LHCN-M2 (cell line): ENCODE measurements around the gene ASTN2. TPM values are rescaled to one million over a fixed set of nuclear protein-coding genes. Genes with fewer than 3 reads are reported as not detected.

Experiments used
- DNase-seq: peaks from one replicate; pipeline ENCODE4 v3.0.0-alpha.2; 2012; ENCODE audit warnings: low read depth
- total RNA-seq: library from RNA; depleted of rRNA; stranded (reverse); fragments of >200 nt; gene quantifications from 2 replicates; pipeline ENCODE4 v1.2.3, GENCODE V29; 2014

Gene ASTN2
- total RNA-seq, 1 experiment from 2014 or later = 11.8 TPM

- no peak for DNase-seq
These were observed 448.7 kb downstream of the ASTN2 start for GRCh38 chr9:116966199-116966598.

GRCh38 chr9:116964258-116964657 lies 450.6 kb downstream of the ASTN2 start:
- DNase-seq = no peak

DNA sequence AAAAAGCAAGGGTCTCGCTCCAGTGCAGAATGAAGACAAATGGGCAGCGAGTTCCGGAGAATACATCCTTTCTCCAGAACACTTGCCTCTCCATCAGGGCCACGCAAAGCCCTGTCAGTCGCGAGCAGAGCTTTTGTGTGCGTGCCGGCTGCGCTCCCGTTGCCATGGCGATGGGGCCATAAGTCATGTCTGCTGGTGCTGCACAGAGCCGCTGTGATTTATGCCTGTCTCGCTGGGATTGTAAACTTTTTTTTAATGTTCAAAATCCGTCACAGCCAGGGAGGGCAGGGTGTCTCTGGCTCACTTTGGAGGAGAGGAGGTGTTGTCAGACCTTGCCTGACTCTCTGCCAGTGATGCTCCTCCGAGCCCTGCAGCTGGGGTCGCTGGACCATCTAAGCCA lies 455.0 kb downstream of the ASTN2 start:
- DNase-seq = no peak

DNA sequence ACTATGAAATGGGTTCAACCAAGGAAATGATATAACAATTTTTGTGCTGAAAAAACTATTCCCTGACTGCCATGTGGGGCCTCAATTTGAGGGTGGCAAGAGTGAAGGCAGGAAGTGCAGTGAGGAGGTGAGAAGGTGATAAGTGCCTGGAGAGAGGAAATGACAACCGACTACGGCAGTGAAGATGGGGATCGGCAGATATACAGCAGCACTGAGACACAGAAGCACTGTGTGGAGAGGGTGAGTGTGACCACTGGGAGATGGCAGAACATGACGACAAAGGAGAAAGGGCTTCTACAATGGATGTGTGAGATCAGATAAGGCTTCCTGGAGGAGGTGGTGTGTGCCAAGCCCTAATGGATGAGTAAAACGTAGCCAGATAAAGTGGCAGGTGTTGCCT lies 456.0 kb downstream of the ASTN2 start:
- DNase-seq = no peak

DNA sequence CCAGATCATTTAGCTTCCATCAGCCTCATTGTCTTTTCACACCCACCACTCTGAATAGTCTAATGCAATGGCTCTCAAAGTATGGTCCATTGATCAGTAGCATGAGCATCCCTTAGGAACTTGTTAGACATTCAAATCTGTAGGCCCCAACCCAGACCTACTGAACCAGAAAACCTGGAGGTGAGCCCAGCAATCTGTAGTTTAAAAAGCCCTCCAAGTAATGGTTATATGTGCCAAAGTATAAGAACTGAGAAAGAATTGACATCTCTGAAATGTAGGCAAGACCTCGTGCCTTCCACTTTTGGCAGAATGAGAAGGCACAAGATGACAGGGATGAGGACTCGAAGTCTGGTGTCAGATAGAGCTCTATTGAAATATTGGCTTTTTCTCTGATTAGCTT lies 460.1 kb downstream of the ASTN2 start:
- no peak for DNase-seq

- no peak for DNase-seq
These were observed 461.6 kb downstream of the ASTN2 start for GRCh38 chr9:116953271-116953670.

- DNase-seq = no peak
These were observed 462.4 kb downstream of the ASTN2 start for GRCh38 chr9:116952436-116952810.

DNA sequence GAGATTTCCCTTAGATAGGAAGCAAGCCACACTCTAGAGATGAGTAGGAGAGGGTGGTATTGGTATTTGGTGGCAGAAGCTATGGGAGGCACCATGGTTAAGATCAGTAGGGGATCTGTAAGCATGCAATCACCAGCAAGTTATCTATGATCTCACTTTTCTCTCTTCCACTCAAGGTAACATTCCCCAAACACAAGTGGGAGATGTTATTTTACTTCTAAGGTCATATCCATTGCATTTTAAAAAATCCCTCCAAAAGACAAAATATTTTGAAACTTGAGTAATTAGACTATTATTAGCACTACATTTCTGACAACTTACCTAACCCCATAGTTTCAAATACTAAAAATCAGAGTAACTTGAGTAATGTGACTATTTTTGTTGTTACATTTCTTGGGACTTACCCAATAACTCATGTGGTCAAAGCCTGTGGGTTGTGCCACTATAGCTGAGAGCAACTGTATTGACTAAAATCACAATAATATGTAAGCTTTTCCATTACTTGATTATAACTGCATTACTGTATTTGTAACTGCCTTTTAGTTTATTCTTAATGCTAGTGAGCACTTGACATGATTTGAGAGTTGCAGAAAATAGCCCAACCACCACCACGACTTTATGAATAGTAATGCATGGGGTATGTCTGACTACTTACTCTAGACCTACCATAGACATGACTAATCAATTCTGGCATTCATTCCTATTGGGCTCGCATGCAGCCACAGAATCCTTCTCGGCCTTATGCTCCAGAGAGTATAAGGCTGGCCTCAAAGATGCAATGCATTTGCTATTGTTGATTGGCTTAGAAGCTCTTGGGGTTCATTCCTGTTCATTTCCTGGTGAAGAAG lies 463.0 kb downstream of the ASTN2 start:
- peak; percentile 19 for DNase-seq

GRCh38 chr9:116945817-116946216 lies 469.0 kb downstream of the ASTN2 start:
- no peak for DNase-seq

DNA sequence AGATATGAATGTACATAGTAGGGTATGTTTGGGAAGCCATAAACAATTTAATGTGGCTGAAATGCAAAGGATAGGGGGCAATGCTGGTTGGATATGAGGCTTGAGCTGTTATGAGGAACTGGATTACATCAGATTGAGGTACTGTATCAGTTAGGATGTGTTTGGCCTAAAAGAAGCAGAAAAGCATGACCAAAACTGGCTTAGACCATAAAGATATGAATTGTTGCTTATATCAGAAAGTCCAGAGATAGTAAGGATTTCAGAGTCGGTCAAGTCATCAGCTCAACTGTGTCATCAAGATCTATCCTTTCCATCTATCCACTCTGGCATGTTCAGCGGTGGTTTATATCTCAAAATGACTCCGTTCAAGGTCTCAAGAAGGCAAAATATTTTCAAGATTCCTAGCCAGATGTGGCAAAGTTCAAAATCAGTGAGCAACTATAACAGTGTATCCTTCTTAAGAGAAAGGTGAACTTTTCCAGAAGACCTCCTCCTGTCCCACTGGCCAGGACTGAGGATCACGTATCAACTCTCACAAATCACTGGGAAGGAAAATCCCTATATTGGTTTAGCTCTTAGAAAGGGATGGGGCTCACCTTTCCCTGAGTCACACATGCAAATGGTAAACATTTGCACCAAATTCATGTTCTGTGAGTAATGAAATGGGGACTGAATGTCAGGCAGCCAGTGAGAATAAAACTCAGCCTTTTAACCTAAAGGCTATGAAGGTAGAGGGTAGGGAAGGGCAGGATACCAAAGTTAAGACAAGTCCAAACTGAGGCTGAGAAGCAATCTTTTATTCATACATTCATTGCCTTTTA lies 469.9 kb downstream of the ASTN2 start:
- DNase-seq = no peak

- no peak for DNase-seq
These were observed 470.9 kb downstream of the ASTN2 start for GRCh38 chr9:116943970-116944369.

- DNase-seq = no peak
These were observed 472.2 kb downstream of the ASTN2 start for GRCh38 chr9:116942593-116943061.

GRCh38 chr9:116941266-116941665 lies 473.6 kb downstream of the ASTN2 start:
- DNase-seq = no peak

DNA sequence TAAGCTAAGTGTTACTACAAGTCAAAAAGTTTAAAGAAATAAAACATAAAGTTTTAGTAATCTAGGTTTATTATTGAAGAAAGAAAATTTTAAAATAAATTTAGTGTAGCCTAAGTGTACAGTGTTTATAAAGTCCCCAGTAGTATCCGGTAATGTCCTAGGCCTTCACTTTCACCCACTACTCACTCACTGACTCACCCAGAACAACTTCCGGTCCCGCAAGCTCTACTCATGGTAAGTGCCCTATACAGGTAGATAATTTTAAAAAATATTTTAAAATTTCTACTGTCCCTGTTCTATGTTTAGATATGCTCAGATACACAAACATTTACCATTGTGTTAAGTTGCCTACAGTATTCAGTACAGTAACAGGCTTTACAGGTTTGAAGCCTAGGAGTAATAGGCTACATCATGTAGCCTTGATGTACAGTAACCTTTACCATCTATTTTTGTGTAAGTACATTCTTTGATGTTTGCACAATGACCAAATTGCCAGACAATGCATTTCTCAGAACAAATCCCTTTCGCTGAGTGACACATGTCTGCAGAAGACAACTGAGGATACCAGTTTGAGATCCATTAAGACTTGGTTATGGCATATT lies 474.1 kb downstream of the ASTN2 start:
- DNase-seq = no peak

- no peak for DNase-seq
These were observed 475.2 kb downstream of the ASTN2 start for GRCh38 chr9:116939614-116940013.

DNA sequence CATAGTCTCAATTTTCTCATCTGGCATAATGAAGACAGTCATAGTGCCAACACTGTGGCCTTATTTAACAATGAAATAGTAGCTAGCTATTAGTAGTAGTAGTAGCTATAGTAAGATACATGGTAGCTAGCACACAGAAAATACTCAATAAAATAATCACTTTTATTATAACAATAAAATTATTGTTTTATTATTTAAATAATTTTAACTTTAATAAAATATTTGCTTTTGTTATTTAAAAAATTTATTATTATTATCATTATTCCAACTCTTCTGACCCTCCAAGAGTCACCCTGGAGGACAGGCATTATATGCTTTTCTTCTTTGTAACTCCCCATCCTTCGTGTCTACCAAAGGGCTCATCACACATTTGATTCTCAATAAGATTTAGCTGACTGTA lies 475.7 kb downstream of the ASTN2 start:
- DNase-seq = no peak

- DNase-seq = no peak
These were observed 477.5 kb downstream of the ASTN2 start for GRCh38 chr9:116937361-116937760.

DNA sequence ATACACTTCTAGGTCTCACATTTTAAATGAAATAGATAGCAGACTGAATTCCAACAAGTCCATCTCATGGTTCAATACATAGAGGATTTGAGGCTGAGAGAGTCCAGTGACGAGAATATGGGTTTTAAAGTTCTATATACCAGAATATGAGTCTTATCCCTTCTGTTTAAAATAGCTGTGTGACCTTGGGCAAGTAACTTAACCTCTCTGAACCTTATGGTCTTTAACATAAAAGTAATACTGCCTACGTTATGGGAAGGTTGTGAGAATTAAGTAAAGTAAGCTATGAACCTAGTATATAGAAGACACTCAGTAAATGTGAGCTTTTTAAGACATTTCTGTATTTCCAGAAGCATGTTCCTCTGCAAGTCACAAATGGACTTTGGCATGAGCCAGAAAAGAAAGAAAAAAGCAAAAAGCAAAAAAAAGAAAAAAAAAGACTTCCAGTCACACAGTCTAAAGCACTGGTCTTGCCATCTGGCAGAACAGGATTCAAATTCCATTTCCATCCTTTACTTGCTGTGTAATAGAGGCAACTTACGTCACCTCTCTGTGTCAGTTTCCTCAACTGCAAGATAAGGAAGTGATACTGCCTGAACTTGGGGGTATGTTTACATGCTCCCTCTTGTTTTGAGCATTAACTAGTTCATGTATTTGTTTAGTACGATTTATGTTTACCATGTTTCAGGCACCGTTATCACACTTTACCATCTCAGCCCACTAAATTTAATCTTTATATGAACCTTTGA lies 479.5 kb downstream of the ASTN2 start:
- no peak for DNase-seq

- DNase-seq = no peak
These were observed 480.7 kb downstream of the ASTN2 start for GRCh38 chr9:116934131-116934530.

DNA sequence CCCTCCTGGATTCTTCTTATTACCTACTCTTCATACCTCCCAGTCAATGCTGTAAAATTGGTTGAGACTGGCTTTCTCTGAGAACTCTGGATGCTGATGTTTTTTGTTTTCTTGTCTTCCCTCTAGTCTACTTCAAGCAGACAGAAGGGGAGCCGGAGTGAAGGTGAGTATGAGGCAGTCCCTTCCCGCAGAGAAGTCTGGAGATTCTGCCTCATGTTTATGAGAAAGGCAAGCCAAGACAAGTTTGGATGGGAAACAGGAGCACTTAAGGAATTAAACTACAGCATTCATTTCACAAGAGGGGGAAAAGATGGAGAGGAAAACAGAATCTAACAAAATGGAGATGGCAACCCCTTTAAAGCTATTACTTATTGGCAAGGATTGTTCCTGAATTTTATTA lies 481.6 kb downstream of the ASTN2 start:
- no peak for DNase-seq

- DNase-seq = no peak
These were observed 485.2 kb downstream of the ASTN2 start for GRCh38 chr9:116929621-116930020.

DNA sequence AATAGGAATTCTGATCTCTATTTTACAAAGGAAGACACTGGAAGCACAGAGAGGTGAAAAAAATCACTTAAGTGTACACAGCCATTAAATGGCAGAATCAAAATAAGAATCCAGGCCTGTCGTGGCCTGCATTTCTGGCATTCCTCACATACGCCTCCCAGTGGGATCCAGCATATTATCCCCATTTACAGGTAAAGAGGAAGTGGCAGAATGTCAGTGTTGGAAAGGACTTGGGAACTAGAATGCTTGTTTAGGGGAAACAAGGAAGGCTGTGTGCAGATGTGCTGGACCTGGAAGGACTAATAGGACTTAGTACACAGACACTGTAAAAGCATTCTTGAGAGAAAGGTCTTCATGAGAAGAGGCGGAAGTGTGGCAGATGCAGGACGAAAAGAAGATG lies 486.0 kb downstream of the ASTN2 start:
- no peak for DNase-seq
